HCT116 (cell line): Measurements from ENCODE around the gene NOD1. TPM values are rescaled to one million over a fixed set of nuclear protein-coding genes. Genes with fewer than 3 reads are reported as not detected.
A peak's percentile ranks its signal among the peaks of the same experiment; 100 is the strongest.

Experiments
- ATAC-seq: fragments of 200-7000 bp; cut with Tn5 transposase; 2 replicates; pipeline ENCODE4 v1.9.1; 2020; ENCODE audit warnings: mild to moderate bottlenecking, moderate library complexity
- BruUV-seq: library from RNA; stranded (reverse); fragments of 400-500 nt; replicated peaks from 2 replicates; lab custom pipeline; 2021; lab: Mats Ljungman, UMichigan
- CTCF ChIA-PET: fragments of 300-600 bp; sonication (Branson Sonifier 250); formaldehyde crosslinking; loops from one replicate; lab custom pipeline; 2021; ENCODE audit warnings: antibody characterized with exemption; lab: Charles Lee
- POLR2A ChIA-PET: fragments of 300-600, 350-600 bp; sonication (Branson Sonifier 250); formaldehyde crosslinking; loops from one replicate; lab custom pipeline; 2021; ENCODE audit warnings: antibody characterized with exemption; lab: Charles Lee
- RAD21 ChIA-PET, 2 experiments: fragments of 300-600 bp; sonication (Branson Sonifier 250); formaldehyde crosslinking; loops; one replicate each; lab custom pipeline; 2023; ENCODE audit warnings: low total read pairs in 2 of 2; ENCODE audit not compliant: uncharacterized antibody in 2 of 2, unreplicated experiment in 2 of 2, low non-redundant PET in 1 of 2; lab: Charles Lee
- DNase-seq: peaks from one replicate; pipeline ENCODE4 v3.0.0-alpha.2; 2010; ENCODE audit warnings: low read depth, low spot score
- H2AFZ ChIP-seq: fragments of 200-600 bp; shearing (Covaris generic), sonication (generic); 2 replicates; pipeline ENCODE4 v1.6.1; 2017; ENCODE audit warnings: low read depth, mixed run types, mixed read lengths, antibody characterized with exemption, low read length; ENCODE audit not compliant: poor library complexity, severe bottlenecking
- H3K27ac ChIP-seq: 2 replicates; pipeline ENCODE4 v1.5.1; 2012; ENCODE audit warnings: low read depth, low read length
- H3K27me3 ChIP-seq: fragments of 200-600 bp; sonication (generic); 2 replicates; pipeline ENCODE4 v1.6.1; 2016; ENCODE audit warnings: mixed run types, low read length, mixed read lengths; ENCODE audit not compliant: insufficient read depth
- H3K36me3 ChIP-seq, 2 experiments: fragments of 200-500 bp in 1 of 2; fragments of 200-600 bp in 1 of 2; sonication (Bioruptor generic) in 1 of 2; sonication (generic) in 1 of 2; 2 replicates each; pipeline versions ENCODE4 v1.5.1 to v1.6.1; 2014 to 2016; ENCODE audit warnings: low read length in 2 of 2, inconsistent platforms in 1 of 2, mixed read lengths in 1 of 2, mixed run types in 1 of 2; ENCODE audit not compliant: insufficient read depth in 2 of 2, control insufficient read depth in 1 of 2
- H3K4me1 ChIP-seq, 2 experiments: fragments of 200-600 bp in 1 of 2; sonication (generic) in 1 of 2; 2 replicates each; pipeline versions ENCODE4 v1.5.1 to v1.6.1; 2012 to 2017; ENCODE audit warnings: low read length in 2 of 2, inconsistent platforms in 1 of 2, mild to moderate bottlenecking in 1 of 2, mixed read lengths in 1 of 2, mixed run types in 1 of 2, moderate library complexity in 1 of 2; ENCODE audit not compliant: insufficient read depth in 2 of 2, control insufficient read depth in 1 of 2
- H3K4me2 ChIP-seq: fragments of 200-600 bp; sonication (generic); 2 replicates; pipeline ENCODE4 v1.6.1; 2017; ENCODE audit warnings: mixed run types, low read length, mixed read lengths
- H3K4me3 ChIP-seq, 2 experiments: fragments of 200-600 bp in 1 of 2; sonication (generic) in 1 of 2; replicated peaks in 1 of 2; 2 replicates each; pipeline ENCODE4 v1.5.1; 2011 to 2016; ENCODE audit warnings: low read length in 2 of 2, control low read depth in 1 of 2, low read depth in 1 of 2, mild to moderate bottlenecking in 1 of 2, mixed read lengths in 1 of 2, mixed run types in 1 of 2
- H3K79me2 ChIP-seq: fragments of 200-600 bp; sonication (generic); 2 replicates; pipeline ENCODE4 v1.6.1; 2017; ENCODE audit warnings: mild to moderate bottlenecking, mixed run types, low read length, moderate library complexity, mixed read lengths; ENCODE audit not compliant: insufficient read depth
- H3K9ac ChIP-seq: fragments of 200-600 bp; sonication (generic); 2 replicates; pipeline ENCODE4 v1.6.1; 2016; ENCODE audit warnings: low read length, mixed read lengths
- H3K9me2 ChIP-seq: fragments of 200-600 bp; sonication (generic), shearing (Covaris generic); 2 replicates; pipeline ENCODE4 v1.6.1; 2017; ENCODE audit warnings: mixed run types, mild to moderate bottlenecking, moderate library complexity; ENCODE audit not compliant: insufficient read depth
- H3K9me3 ChIP-seq, 2 experiments: fragments of 200-500 bp in 1 of 2; fragments of 200-600 bp in 1 of 2; sonication (Bioruptor generic) in 1 of 2; sonication (generic) in 1 of 2; 2 replicates each; pipeline ENCODE4 v1.6.1; 2014 to 2017; ENCODE audit warnings: low read length in 2 of 2, mixed read lengths in 2 of 2, inconsistent platforms in 1 of 2, low read depth in 1 of 2, mild to moderate bottlenecking in 1 of 2, mixed run types in 1 of 2, moderate library complexity in 1 of 2; ENCODE audit not compliant: control insufficient read depth in 1 of 2, insufficient read depth in 1 of 2
- H4K20me1 ChIP-seq: fragments of 200-600 bp; sonication (generic), shearing (Covaris generic); 2 replicates; pipeline ENCODE4 v1.6.1; 2017; ENCODE audit warnings: mixed run types, mild to moderate bottlenecking, moderate library complexity; ENCODE audit not compliant: insufficient read depth
- CBX3 ChIP-seq: IDR thresholded peaks from 2 replicates; pipeline ENCODE4 v1.6.1; 2012; ENCODE audit warnings: low read depth
- CEBPB ChIP-seq: IDR thresholded peaks from 2 replicates; pipeline ENCODE4 v1.6.1; 2012; ENCODE audit warnings: low read depth
- EGR1 ChIP-seq: IDR thresholded peaks from 2 replicates; pipeline ENCODE4 v1.6.1; 2012; ENCODE audit warnings: low read depth
- ELF1 ChIP-seq: IDR thresholded peaks from 2 replicates; pipeline ENCODE4 v1.6.1; 2012; ENCODE audit warnings: low read depth, borderline replicate concordance
- JUND ChIP-seq: IDR thresholded peaks from 2 replicates; pipeline ENCODE4 v1.6.1; 2012
- POLR2A ChIP-seq: IDR thresholded peaks from 2 replicates; pipeline ENCODE4 v1.7.0; 2011; ENCODE audit warnings: borderline replicate concordance; ENCODE audit not compliant: insufficient read depth, insufficient read length; ENCODE audit errors: extremely low read depth
- RAD21 ChIP-seq: IDR thresholded peaks from 2 replicates; pipeline ENCODE4 v1.6.1; 2012; ENCODE audit warnings: low read depth, mild to moderate bottlenecking
- SIN3A ChIP-seq: IDR thresholded peaks from 2 replicates; pipeline ENCODE4 v1.6.1; 2012; ENCODE audit warnings: low read depth
- SP1 ChIP-seq: IDR thresholded peaks from 2 replicates; pipeline ENCODE4 v1.6.1; 2012; ENCODE audit warnings: low read depth
- SRF ChIP-seq: IDR thresholded peaks from 2 replicates; pipeline ENCODE4 v1.6.1; 2012; ENCODE audit warnings: low read depth
- ZNF274 ChIP-seq: fragments of 200-500 bp; sonication (Bioruptor generic); IDR thresholded peaks from 2 replicates; pipeline ENCODE4 v1.6.1; 2014; ENCODE audit warnings: mild to moderate bottlenecking, low read depth, low read length, inconsistent platforms
- intact Hi-C: fragments of 100-400 bp; cut with micrococcal nuclease; formaldehyde crosslinking; loops from 2 replicates; pipeline ENCODE4 v1.10.0; 2022
- total RNA-seq: library from RNA; stranded (reverse); gene quantifications from one replicate; pipeline ENCODE4 v1.2.1, GENCODE V29; 2021; ENCODE audit not compliant: unreplicated experiment
- TF ChIP-seq, protein P1 (sequence below): IDR thresholded peaks from 2 replicates; pipeline ENCODE4 v1.6.1; 2012; ENCODE audit warnings: low read depth
- TF ChIP-seq, protein P2 (sequence below): IDR thresholded peaks from 2 replicates; pipeline ENCODE4 v1.6.1; 2011; ENCODE audit warnings: mild to moderate bottlenecking, low read length, moderate library complexity; ENCODE audit not compliant: insufficient replicate concordance; ENCODE audit errors: extremely low read depth

Gene NOD1
- total RNA-seq, 1 experiment from 2014 or later: 5.9 TPM

DNA sequence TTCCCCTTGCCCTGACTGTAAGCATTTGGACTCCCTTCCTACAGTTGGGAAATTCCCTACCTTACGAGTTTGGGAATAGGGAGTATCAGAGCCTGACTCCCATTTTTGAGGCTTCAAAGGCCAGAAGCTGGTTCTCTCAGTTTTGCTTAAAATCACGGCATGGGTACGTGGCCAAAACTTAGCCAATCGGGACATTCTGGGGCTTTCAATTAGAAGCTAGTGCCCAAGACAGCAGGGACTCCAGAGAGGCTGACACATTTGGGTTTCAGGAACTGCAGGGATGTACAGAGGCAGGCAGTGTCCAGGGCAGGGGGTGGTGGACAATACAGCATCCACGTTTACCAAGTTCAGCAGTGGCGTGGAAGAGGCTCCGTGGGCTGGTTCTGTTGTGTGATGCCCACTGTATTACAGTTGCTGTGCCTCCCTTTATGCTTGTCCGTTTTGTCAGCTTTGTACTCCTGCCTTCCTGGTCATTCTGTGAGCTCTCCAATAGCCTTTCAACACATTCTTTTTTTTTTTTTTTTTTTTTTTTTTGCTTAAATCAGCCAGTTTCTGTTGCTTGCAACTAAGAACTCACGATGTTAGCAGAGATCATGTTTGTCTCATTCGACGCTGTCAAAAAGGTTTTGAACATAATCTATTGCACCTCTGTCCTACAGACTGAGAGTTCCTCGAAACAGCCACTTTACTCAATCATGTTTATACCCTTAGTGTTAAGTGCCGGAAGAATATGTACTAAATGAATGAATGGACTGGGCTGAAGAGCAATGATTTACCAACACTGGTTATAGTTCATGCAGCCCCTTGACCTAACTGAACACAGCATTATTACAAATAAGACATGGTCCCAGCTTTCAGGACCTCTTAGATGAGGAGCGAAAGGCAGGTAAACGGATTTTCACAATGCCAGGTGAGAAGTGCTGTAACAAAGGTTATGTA is 25.0 kb upstream of the NOD1 start (continued):
- TF ChIP-seq RAD21 (no peak), CBX3 (no peak), ELF1 (no peak), JUND (no peak), SIN3A (no peak)
- TF ChIP-seq, protein P1, sequence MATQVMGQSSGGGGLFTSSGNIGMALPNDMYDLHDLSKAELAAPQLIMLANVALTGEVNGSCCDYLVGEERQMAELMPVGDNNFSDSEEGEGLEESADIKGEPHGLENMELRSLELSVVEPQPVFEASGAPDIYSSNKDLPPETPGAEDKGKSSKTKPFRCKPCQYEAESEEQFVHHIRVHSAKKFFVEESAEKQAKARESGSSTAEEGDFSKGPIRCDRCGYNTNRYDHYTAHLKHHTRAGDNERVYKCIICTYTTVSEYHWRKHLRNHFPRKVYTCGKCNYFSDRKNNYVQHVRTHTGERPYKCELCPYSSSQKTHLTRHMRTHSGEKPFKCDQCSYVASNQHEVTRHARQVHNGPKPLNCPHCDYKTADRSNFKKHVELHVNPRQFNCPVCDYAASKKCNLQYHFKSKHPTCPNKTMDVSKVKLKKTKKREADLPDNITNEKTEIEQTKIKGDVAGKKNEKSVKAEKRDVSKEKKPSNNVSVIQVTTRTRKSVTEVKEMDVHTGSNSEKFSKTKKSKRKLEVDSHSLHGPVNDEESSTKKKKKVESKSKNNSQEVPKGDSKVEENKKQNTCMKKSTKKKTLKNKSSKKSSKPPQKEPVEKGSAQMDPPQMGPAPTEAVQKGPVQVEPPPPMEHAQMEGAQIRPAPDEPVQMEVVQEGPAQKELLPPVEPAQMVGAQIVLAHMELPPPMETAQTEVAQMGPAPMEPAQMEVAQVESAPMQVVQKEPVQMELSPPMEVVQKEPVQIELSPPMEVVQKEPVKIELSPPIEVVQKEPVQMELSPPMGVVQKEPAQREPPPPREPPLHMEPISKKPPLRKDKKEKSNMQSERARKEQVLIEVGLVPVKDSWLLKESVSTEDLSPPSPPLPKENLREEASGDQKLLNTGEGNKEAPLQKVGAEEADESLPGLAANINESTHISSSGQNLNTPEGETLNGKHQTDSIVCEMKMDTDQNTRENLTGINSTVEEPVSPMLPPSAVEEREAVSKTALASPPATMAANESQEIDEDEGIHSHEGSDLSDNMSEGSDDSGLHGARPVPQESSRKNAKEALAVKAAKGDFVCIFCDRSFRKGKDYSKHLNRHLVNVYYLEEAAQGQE: no peak

DNA sequence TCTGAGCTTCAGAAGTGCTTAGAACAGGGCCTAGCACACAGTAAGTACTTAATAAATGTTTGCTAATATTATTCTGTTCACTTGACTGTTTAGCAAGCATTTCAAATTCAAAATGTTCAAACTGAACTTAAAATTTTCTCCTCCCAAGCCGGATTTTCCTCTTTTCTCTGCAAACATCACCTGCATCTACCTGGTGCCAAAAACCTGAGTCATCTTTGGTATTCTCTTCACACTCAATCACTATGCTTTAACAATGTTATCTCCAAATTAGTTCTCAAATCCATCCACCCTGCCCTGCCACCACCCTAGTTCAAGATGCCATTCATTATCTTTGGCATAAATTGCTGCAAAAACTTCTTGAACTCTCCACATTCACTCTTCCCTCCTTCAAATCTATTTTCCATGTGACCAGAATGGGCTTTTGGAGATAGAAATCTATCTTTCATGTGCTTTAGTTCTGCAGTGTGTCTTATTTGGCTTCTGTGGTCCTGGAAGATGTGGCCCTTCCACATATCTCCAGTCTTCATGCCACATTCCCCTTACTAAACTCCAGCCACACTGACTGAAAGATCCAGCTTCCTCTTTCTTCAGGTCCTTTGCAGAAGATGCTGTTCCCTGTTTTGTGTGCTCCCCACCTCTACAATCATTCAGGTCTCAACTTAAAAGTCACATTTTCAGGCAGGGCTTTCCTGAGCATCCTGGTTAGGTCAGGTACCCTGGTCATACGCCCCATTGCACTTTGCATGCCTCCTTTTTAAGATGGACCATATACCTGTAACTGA is 24.1 kb upstream of the NOD1 start:
- ChIA-PET POLR2A (no interaction called here), CTCF (no interaction called here), RAD21 (no interaction called here)
- TF ChIP-seq ELF1: no peak
- no peak for TF ChIP-seq SIN3A
- TF ChIP-seq POLR2A: no peak
- TF ChIP-seq JUND: no peak
- TF ChIP-seq SRF: no peak
- TF ChIP-seq, protein P2, sequence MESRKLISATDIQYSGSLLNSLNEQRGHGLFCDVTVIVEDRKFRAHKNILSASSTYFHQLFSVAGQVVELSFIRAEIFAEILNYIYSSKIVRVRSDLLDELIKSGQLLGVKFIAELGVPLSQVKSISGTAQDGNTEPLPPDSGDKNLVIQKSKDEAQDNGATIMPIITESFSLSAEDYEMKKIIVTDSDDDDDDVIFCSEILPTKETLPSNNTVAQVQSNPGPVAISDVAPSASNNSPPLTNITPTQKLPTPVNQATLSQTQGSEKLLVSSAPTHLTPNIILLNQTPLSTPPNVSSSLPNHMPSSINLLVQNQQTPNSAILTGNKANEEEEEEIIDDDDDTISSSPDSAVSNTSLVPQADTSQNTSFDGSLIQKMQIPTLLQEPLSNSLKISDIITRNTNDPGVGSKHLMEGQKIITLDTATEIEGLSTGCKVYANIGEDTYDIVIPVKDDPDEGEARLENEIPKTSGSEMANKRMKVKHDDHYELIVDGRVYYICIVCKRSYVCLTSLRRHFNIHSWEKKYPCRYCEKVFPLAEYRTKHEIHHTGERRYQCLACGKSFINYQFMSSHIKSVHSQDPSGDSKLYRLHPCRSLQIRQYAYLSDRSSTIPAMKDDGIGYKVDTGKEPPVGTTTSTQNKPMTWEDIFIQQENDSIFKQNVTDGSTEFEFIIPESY: no peak
- no peak for TF ChIP-seq SP1
- TF ChIP-seq EGR1: no peak
- no peak for TF ChIP-seq CEBPB
- no peak for TF ChIP-seq ZNF274
- no peak for TF ChIP-seq RAD21
- Histone ChIP-seq H3K27me3 (no peaks in the 10 kb centered on the region), H3K9me2 (no peaks in the 10 kb centered on the region), H3K27ac (no peak overlapping the region), H3K4me3 (peak overlapping the region in 1 of 2 experiments; percentile 68; a peak in 1 of 4 replicates), H3K79me2 (peaks cover 57% of the 10 kb centered on the region), H3K36me3 (peaks cover under 1 to 12% of the 10 kb centered on the region in 2 experiments; a peak in 2 of 4 replicates), H4K20me1 (no peaks in the 10 kb centered on the region), H2AFZ (no peak overlapping the region), H3K9me3 (no peaks in the 10 kb centered on the region), H3K4me2 (peak overlapping the region; percentile 84; the same call in 1 of the 2 replicates), H3K4me1 (peaks cover 4 to 20% of the 10 kb centered on the region in 2 experiments; a peak in 2 of 4 replicates), H3K9ac (no peak overlapping the region)
- BruUV-seq: no TSS peak
- ATAC-seq: no peak
- intact Hi-C loops: no loop called here
- no peak for DNase-seq
